Nephron progenitor cell (in vitro differentiated cells): Measurements from ENCODE around the gene PDS5B.

Source experiments
- DNase-seq: peaks from one replicate; pipeline ENCODE4 v3.0.0; 2021
- H3K27ac Mint-ChIP-seq: 2 replicates; pipeline ENCODE4 v1.8.0; 2021; ENCODE audit warnings: mild to moderate bottlenecking, moderate library complexity, mixed read lengths
- H3K27me3 Mint-ChIP-seq: 2 replicates; pipeline ENCODE4 v1.8.0; 2021; ENCODE audit warnings: mild to moderate bottlenecking, low read depth, mixed read lengths; ENCODE audit not compliant: poor library complexity
- H3K36me3 Mint-ChIP-seq: 2 replicates; pipeline ENCODE4 v1.8.0; 2021; ENCODE audit warnings: low read depth, mixed read lengths
- H3K4me1 Mint-ChIP-seq: 2 replicates; pipeline ENCODE4 v1.8.0; 2021; ENCODE audit warnings: mixed read lengths
- H3K4me3 Mint-ChIP-seq: 2 replicates; pipeline ENCODE4 v1.8.0; 2021; ENCODE audit warnings: mild to moderate bottlenecking, moderate library complexity, mixed read lengths
- H3K9me3 Mint-ChIP-seq: 2 replicates; pipeline ENCODE4 v1.8.0; 2021; ENCODE audit warnings: mild to moderate bottlenecking, moderate library complexity, mixed read lengths
- TF ChIP-seq, protein P1 (sequence below): fragments of 200-600 bp; sonication (generic); IDR thresholded peaks from 2 replicates; pipeline ENCODE4 v1.5.0; 2021; ENCODE audit warnings: antibody characterized with exemption

The PDS5B gene

GRCh38 chr13:32734511-32734910 is 148.3 kb downstream of the PDS5B start:
- no peak for DNase-seq
- Mint-ChIP-seq H3K4me3 (no peak overlapping the region), H3K36me3 (peaks cover 46% of the 10 kb centered on the region), H3K4me1 (no peaks in the 10 kb centered on the region), H3K27ac (no peak overlapping the region), H3K9me3 (peaks cover 16% of the 10 kb centered on the region), H3K27me3 (no peaks in the 10 kb centered on the region)
- TF ChIP-seq, protein P1, sequence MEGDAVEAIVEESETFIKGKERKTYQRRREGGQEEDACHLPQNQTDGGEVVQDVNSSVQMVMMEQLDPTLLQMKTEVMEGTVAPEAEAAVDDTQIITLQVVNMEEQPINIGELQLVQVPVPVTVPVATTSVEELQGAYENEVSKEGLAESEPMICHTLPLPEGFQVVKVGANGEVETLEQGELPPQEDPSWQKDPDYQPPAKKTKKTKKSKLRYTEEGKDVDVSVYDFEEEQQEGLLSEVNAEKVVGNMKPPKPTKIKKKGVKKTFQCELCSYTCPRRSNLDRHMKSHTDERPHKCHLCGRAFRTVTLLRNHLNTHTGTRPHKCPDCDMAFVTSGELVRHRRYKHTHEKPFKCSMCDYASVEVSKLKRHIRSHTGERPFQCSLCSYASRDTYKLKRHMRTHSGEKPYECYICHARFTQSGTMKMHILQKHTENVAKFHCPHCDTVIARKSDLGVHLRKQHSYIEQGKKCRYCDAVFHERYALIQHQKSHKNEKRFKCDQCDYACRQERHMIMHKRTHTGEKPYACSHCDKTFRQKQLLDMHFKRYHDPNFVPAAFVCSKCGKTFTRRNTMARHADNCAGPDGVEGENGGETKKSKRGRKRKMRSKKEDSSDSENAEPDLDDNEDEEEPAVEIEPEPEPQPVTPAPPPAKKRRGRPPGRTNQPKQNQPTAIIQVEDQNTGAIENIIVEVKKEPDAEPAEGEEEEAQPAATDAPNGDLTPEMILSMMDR = no peak

DNA sequence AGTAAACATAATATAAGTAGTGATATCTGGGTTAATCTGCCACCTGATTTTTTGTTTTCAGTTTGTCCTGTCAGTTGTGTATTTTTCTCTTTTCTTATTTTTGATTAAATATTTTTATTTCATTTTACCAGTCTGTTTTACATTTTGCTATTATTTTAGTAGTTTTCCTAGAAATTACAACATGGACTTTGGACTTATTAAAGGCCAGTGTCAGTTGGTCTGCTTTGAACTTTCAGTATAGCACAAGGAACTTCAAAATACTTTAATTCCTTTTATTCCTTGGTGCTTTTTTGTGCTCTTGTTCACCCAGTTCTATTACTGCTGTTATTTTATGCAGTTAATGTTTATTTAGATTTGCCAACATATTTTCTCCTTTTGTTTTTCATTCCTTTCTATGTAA is 149.6 kb downstream of the PDS5B start:
- Mint-ChIP-seq H3K36me3 (peaks cover 40% of the 10 kb centered on the region), H3K4me1 (no peaks in the 10 kb centered on the region), H3K27me3 (no peaks in the 10 kb centered on the region), H3K9me3 (peaks cover 2% of the 10 kb centered on the region), H3K27ac (no peak overlapping the region), H3K4me3 (no peak overlapping the region)
- TF ChIP-seq, protein P1 = no peak
- no peak for DNase-seq

GRCh38 chr13:32736648-32737047 is 150.4 kb downstream of the PDS5B start:
- H3K9me3 Mint-ChIP-seq = no peaks in the 10 kb centered on the region

GRCh38 chr13:32737111-32737571 is 150.9 kb downstream of the PDS5B start:
- no peaks in the 10 kb centered on the region for H3K4me1 Mint-ChIP-seq
- H3K4me3 Mint-ChIP-seq = no peak overlapping the region
- no peak for DNase-seq
- H3K9me3 Mint-ChIP-seq = no peaks in the 10 kb centered on the region
- peak overlapping the region; percentile 34 for H3K27ac Mint-ChIP-seq
- TF ChIP-seq, protein P1 = no peak
- no peaks in the 10 kb centered on the region for H3K27me3 Mint-ChIP-seq
- peaks cover 42% of the 10 kb centered on the region for H3K36me3 Mint-ChIP-seq

More at GRCh38 chr13:32736648-32737047, 150.4 kb downstream of the PDS5B start:
- Mint-ChIP-seq H3K4me3 (no peak overlapping the region), H3K36me3 (peaks cover 38% of the 10 kb centered on the region), H3K27ac (peak overlapping the region; percentile 69), H3K4me1 (no peaks in the 10 kb centered on the region), H3K27me3 (no peaks in the 10 kb centered on the region)
- no peak for DNase-seq
- TF ChIP-seq, protein P1 = no peak

GRCh38 chr13:32737679-32738078 is 151.4 kb downstream of the PDS5B start:
- no peak for DNase-seq
- H3K36me3 Mint-ChIP-seq = peaks cover 42% of the 10 kb centered on the region
- no peaks in the 10 kb centered on the region for H3K4me1 Mint-ChIP-seq
- no peak overlapping the region for H3K4me3 Mint-ChIP-seq
- no peaks in the 10 kb centered on the region for H3K9me3 Mint-ChIP-seq
- TF ChIP-seq, protein P1 = no peak
- H3K27me3 Mint-ChIP-seq = no peaks in the 10 kb centered on the region
- peak overlapping the region; percentile 70 for H3K27ac Mint-ChIP-seq

DNA sequence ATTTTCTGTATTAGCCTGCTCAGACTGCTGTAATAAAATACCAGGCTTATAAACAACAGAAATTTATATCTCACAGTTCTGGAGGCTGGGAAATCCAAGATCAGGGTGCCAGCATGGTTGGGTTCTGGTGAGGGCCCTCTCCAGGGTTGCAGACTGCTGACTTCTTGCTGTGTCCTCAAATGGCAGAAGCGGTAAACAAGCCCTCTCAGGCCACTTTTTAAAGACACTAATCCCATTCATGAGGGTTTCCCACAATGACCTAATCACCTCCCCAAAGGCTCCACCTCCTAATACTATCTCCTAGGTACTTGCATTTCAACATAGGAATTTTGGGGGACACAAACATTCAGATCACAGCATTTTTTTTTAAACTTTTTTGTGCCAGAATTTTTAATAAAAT is 159.3 kb downstream of the PDS5B start:
- TF ChIP-seq, protein P1 = no peak
- Mint-ChIP-seq H3K27me3 (no peaks in the 10 kb centered on the region), H3K36me3 (peaks cover 42% of the 10 kb centered on the region), H3K27ac (no peak overlapping the region), H3K4me1 (no peaks in the 10 kb centered on the region), H3K9me3 (no peaks in the 10 kb centered on the region), H3K4me3 (no peak overlapping the region)
- no peak for DNase-seq
